ENCODE results near the gene SEMG2.

The SEMG2 gene

DNA sequence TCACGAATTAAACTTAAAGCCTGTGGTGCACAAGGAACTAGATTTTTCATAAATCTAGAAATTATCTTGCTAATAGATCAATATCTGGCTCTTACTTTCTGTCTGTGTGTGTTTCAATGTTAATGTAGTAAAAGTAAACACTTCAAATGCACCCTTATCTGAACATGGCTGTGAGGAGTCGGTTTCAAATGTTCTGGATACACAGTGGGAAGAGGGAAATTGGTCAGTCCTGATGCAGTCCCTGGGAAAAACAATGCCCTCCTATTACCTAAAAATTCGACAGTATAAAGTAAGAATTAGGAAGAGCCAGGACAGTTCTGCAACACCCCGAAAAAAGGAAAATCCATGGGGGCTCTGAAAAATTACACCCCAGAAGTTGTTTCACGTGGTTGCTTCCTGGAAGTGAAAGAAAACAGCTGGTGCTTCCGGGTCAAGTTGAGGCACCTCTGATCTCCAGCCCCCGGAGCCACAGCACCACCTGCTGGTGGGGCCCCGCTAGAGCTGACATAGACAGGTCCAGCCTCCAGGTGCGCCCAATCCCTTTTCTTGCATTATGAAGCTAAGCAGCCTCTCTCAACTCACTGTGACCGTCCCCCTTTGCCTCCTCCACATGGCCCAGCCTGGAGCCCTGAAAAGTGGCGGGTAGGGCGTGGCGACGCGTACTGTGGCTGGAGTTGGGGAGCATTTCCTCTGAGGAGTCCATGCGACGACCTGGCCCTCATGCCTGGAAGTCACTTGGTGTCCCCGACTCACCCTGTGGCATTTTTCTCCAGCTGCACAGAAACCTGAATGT, 8.3 kb downstream of the SEMG2 start:
- peak; percentile 38 to 49 for DNase-seq (ENCODE audit: low read depth in 2 of 2)

DNA sequence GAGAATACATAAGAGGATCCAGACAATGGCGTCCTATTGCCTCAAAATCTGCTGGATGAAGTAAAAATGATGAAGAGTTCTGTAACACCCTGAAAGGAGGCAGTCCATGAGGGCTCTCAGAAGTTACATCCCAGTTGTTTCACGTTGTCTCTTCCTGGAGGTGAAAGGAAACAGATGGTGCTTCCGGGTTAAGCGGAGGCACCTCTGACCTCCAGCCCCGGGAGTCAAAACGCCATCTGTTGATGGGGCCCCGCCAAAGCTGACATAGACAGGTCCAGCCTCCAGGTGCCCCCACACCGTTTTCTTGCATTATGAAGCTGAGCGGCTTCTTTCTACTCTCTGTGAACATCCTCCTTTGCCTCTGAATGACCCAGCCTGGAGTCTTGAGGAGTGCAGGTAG, 9.5 kb downstream of the SEMG2 start:
- no peak for DNase-seq (ENCODE audit: low read depth in 2 of 2)

DNA sequence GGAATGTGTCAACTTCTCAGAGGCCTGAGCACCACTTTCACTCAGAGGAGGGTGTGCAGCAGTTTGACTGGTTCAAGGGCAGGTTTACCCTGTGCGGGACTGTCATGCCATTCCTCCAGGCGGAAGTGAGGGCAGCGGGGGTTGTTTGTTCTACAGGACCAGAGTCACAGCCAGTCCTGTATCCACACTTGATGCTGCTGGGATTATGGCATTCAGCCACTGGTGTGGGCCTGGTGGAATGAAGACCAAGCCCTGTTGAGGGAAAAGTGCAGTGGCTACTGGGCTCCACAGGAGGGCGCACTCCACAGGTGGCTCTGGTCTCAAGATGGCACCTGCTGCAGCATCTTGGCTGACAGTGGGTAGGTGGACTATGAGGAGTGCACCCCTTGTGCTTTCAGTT, 14.8 kb downstream of the SEMG2 start:
- DNase-seq (ENCODE audit: low read depth in 2 of 2), result no peak

DNA sequence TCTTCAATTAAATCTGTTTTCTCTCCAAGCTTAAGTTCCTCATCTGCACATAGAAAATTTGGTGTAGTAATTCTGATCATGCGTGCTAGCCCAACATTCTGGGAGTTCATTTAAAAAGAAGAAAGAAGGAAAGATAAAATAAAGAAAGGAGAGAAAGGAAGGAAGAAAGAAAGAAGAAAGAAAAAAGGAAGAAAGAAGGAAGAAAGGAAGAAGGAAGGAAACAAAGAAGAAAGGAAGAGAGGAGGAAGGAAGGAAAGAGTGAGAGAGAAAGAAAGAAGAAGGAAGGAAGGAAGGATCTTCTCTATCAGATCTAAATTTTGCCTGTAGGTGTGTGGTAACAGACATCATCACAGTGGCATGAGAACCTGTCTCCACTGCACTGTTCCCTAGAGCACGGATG, 17.0 kb downstream of the SEMG2 start:
- no peak for DNase-seq (ENCODE audit: low read depth in 2 of 2)

DNA sequence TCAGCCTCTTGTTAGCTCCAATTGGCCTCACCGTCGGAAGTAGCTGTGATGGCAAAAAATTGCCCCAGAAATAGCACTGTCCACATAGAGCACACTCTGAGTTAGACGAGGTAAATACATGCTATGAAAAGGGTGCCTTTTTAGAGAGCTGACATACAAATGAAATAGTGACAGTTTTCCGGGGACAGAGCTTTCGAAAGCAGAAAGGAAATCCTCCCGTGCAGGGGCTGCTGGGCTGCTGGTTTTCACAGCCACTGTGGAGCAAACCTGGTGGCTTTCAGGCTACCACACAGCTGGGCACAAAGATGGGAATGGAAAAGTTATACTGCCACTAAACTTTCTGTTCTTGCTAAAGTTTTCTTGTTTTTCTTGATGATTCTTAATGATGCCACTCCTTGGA, 24.9 kb downstream of the SEMG2 start:
- no peak for DNase-seq (ENCODE audit: low read depth in 2 of 2)

GRCh38 chr20:45247865-45248264, 26.7 kb downstream of the SEMG2 start:
- no peak for DNase-seq (ENCODE audit: low read depth in 2 of 2)

DNA sequence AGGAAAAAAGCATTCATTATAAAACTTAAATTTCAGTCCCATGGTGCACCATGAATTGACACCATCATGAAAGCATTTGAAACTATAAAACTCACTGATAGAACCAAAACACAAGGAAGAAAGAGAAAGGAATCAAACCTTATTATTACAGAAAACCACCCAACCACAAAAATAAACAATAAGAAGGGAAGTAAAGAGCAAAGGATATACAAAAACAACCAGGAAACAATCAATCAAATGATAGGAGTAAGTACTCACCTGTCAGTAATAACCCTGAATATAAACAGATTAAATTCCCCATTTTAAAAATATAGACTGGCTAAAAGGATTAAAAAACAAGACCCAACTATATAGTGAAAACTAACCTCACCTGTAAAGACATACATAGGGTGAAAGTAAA, 27.4 kb downstream of the SEMG2 start:
- DNase-seq (ENCODE audit: low read depth in 2 of 2), result no peak

- no peak for DNase-seq (ENCODE audit: low read depth in 2 of 2)
Measured at GRCh38 chr20:45251884-45252560, 30.8 kb downstream of the SEMG2 start.

- DNase-seq (ENCODE audit: low read depth in 2 of 2), result no peak
Measured at GRCh38 chr20:45253261-45253660, 32.1 kb downstream of the SEMG2 start.

GRCh38 chr20:45254383-45255262, 33.5 kb downstream of the SEMG2 start, which contains the start of gene SLPI:
Gene SLPI (minus strand): TSS chr20:45254564. CDS start chr20:45254543, 21 bp downstream.
- DNase-seq (ENCODE audit: low read depth in 2 of 2), result no peak

DNA sequence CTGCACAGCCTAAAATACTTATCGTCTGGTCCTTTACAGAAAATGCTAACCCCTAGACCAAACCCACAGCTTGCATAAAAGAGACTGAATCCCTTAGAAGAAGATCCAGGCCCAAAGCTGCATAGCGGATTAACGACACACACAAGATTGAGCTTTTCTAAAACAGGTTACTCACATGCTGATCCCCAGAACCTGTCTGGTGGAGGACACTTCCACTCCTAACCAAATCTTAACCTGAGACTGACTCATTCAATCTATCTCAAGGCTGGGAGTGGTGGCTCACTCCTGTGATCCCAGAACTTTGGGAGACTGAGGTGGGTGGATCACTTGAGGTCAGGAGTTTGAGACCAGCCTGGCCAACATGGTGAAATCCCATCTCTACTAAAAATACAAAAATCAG, 36.0 kb downstream of the SEMG2 start:
- DNase-seq (ENCODE audit: low read depth in 2 of 2), result no peak

- DNase-seq (ENCODE audit: low read depth in 2 of 2), result no peak
Measured at GRCh38 chr20:45257711-45258110, 36.5 kb downstream of the SEMG2 start.

- no peak for DNase-seq (ENCODE audit: low read depth in 2 of 2)
Measured at GRCh38 chr20:45258259-45258658, 37.1 kb downstream of the SEMG2 start.

GRCh38 chr20:45258664-45259063, 37.5 kb downstream of the SEMG2 start:
- DNase-seq (ENCODE audit: low read depth in 2 of 2), result no peak

GRCh38 chr20:45263556-45264266, 42.5 kb downstream of the SEMG2 start:
- DNase-seq (ENCODE audit: low read depth in 2 of 2), result no peak

DNA sequence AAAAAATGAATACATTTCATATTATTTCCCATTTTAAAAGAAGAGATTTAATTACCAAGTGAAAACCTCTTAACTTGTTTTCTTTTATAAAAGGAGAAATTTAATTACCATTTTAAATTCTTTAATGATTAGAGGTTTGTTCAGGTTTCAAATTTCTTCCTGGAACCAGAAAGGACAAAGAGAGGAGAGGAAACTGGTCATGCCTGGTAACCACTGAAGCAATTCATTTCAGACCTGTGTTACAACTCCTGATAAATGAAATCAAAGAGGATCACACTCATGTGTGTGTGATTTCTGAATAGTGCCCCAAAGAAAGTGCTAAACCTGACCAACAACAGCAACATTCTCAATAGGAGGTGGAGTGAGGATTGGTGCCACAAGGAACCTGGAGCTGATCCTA, 45.8 kb downstream of the SEMG2 start:
- no peak for DNase-seq (ENCODE audit: low read depth in 2 of 2)

DNA sequence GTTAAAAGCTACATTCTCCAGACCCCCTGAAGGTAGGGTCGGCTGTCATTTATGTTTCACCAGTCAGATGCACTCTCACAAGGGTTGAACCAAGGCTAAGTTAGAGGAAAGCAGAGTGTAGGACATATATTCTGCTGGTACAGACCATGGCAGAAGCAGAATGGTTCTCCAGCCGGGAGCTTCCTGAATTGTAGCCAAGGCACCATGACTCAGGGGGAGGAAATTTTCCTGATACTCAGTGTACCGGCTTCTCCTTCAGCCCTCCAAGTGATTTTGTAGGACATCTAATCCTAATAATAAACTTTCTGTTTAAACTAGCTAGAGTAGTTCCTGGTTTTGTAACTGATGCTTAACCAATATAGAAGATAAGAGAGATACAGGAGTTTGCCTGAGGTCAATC, 47.4 kb downstream of the SEMG2 start:
- no peak for DNase-seq (ENCODE audit: low read depth in 2 of 2)

- no peak for DNase-seq (ENCODE audit: low read depth in 2 of 2)
Measured at GRCh38 chr20:45269056-45269455, 47.9 kb downstream of the SEMG2 start.

- DNase-seq (ENCODE audit: low read depth in 2 of 2), result no peak
Measured at GRCh38 chr20:45269754-45270270, 48.6 kb downstream of the SEMG2 start.

Data from stimulated activated CD8-positive, alpha-beta memory T cell treated with anti-CD3 and anti-CD28 coated beads, Interleukin-15, amount 100 ng/mL, for 48 hours (primary cell).